K562 (cell line): ENCODE results near the gene DCTN5. TPM values are rescaled to one million over a fixed set of nuclear protein-coding genes. Genes with fewer than 3 reads are reported as not detected.
A peak's percentile ranks its signal among the peaks of the same experiment; 100 is the strongest.

ENCODE experiments used
- ARID1B ChIP-seq: fragments of 450-650 bp; IDR thresholded peaks from 2 replicates; pipeline ENCODE4 v1.6.1; 2016; ENCODE audit warnings: antibody characterized with exemption, mild to moderate bottlenecking, inconsistent platforms
- ATF3 ChIP-seq, 2 experiments: fragments of 450-650 bp in 1 of 2; sonication (generic) in 1 of 2; formaldehyde crosslinking in 1 of 2; IDR thresholded peaks in 1 of 2; conservative IDR thresholded peaks in 1 of 2; 2 replicates each; pipeline versions ENCODE4 v1.6.1 to v1.8.1; 2016 to 2023; ENCODE audit warnings: mild to moderate bottlenecking in 2 of 2, moderate library complexity in 2 of 2, inconsistent platforms in 1 of 2, missing genetic modification reagents in 1 of 2
- BMI1 ChIP-seq: fragments of 150-350 bp; IDR thresholded peaks from 2 replicates; pipeline ENCODE4 v1.6.1; 2014; ENCODE audit warnings: low read length
- ELF1 ChIP-seq: fragments of 200-800 bp; sonication (Bioruptor generic); IDR thresholded peaks from 2 replicates; pipeline ENCODE4 v1.6.1; 2016; ENCODE audit warnings: missing genetic modification characterization, missing compliant biosample characterization
- GTF2E2 ChIP-seq: fragments of 200-800 bp; sonication (Bioruptor generic); IDR thresholded peaks from 2 replicates; pipeline ENCODE4 v1.6.1; 2016; ENCODE audit warnings: missing genetic modification characterization, missing compliant biosample characterization
- LARP7 ChIP-seq: fragments of 450-650 bp; IDR thresholded peaks from 2 replicates; pipeline ENCODE4 v1.6.1; 2016
- POLR3A ChIP-seq: IDR thresholded peaks from 2 replicates; pipeline ENCODE4 v1.6.1; 2011; ENCODE audit warnings: borderline replicate concordance, mild to moderate bottlenecking, moderate library complexity; ENCODE audit not compliant: insufficient read length, insufficient read depth; ENCODE audit errors: extremely low read depth
- PRDM10 ChIP-seq: fragments of 450-650 bp; IDR thresholded peaks from 2 replicates; pipeline ENCODE4 v1.6.1; 2018; ENCODE audit not compliant: partially characterized antibody
- RFX1 ChIP-seq: fragments of 450-650 bp; IDR thresholded peaks from 2 replicates; pipeline ENCODE4 v1.6.1; 2016; ENCODE audit warnings: mild to moderate bottlenecking, moderate library complexity
- TEAD2 ChIP-seq: fragments of 450-650 bp; IDR thresholded peaks from 2 replicates; pipeline ENCODE4 v1.6.1; 2016; ENCODE audit warnings: missing genetic modification characterization, control low read depth, missing compliant biosample characterization
- TSC22D4 ChIP-seq: fragments of 450-650 bp; IDR thresholded peaks from 2 replicates; pipeline ENCODE4 v1.6.1; 2016; ENCODE audit warnings: missing genetic modification characterization, missing biosample characterization, control low read depth
- ZNF518B ChIP-seq: fragments of 250-450 bp; sonication (Bioruptor Pico); IDR thresholded peaks from 2 replicates; pipeline ENCODE4 v1.5.0; 2021; ENCODE audit warnings: mild to moderate bottlenecking, moderate library complexity
- ZNF589 ChIP-seq: fragments of 200-800 bp; sonication (Bioruptor generic); IDR thresholded peaks from 2 replicates; pipeline ENCODE4 v1.6.1; 2016; ENCODE audit warnings: low read depth, missing genetic modification characterization, missing compliant biosample characterization
- polyA plus RNA-seq, 8 experiments: library from polyadenylated mRNA; depleted of rRNA in 4 of 8; stranded (reverse) in 5 of 8; unstranded in 3 of 8; fragments of >200 nt; fragmentation: Nextera tagmentation in 2 of 8; fragmentation: Illumina TruSeq in 1 of 8; extraction: Ambion mirVana in 2 of 8; extraction: Trizol in 1 of 8; gene quantifications; 2 replicates each; pipeline versions ENCODE4 v1.2.1 to v1.2.3, GENCODE V29; 2011 to 2014; ENCODE audit warnings: inconsistent platforms in 1 of 8, missing spikeins in 1 of 8
- total RNA-seq, 7 experiments: library from RNA; depleted of rRNA in 6 of 7; stranded (reverse); fragments of >200 nt in 6 of 7; fragmentation: Illumina TruSeq in 2 of 7; extraction: Trizol in 2 of 7; gene quantifications; 2 replicates each; pipeline versions ENCODE4 v1.2.1 to v1.2.3, GENCODE V29; 2011 to 2021; ENCODE audit warnings: low replicate concordance in 1 of 7
- TF ChIP-seq, protein P1 (sequence below): sonication (generic); formaldehyde crosslinking; IDR thresholded peaks from 2 replicates; pipeline ENCODE4 v1.8.0; 2022; ENCODE audit warnings: mild to moderate bottlenecking, missing genetic modification reagents
- TF ChIP-seq, protein P2 (sequence below): fragments of 250-450 bp; sonication (Bioruptor Pico); IDR thresholded peaks from 2 replicates; pipeline ENCODE4 v1.4.0; 2020; ENCODE audit warnings: mild to moderate bottlenecking, moderate library complexity

The DCTN5 gene
- total and polyA plus RNA-seq, 9 of the 15 experiments (the other 6 are each of a cell fraction or from before 2014, with no cell fraction given): 35.8 to 149 (median 75.9) TPM

GRCh38 chr16:23597003-23597756 lies 44.1 kb upstream of the DCTN5 start (continued):
- TF ChIP-seq ZNF518B (CRISPR knock-in tag) (no peak; the same call in 1 of the 2 replicates), ELF1 (peak; percentile 55; the same call in 1 of the 2 replicates), GTF2E2 (peak; percentile 86), RFX1 (no peak), PRDM10 (no peak), TEAD2 (peak; percentile 99), BMI1 (no peak), ZNF589 (peak; percentile 100), TSC22D4 (peak; percentile 95), ATF3 (IDR thresholded peaks at IDR 0.05) (peak; percentile 77), ATF3 (CRISPR knock-in tag; conservative IDR thresholded peaks at IDR 0.05) (no peak; the same call in 1 of the 2 replicates), LARP7 (no peak), POLR3A (no peak), ARID1B (peak; percentile 81)
- TF ChIP-seq, protein P1, sequence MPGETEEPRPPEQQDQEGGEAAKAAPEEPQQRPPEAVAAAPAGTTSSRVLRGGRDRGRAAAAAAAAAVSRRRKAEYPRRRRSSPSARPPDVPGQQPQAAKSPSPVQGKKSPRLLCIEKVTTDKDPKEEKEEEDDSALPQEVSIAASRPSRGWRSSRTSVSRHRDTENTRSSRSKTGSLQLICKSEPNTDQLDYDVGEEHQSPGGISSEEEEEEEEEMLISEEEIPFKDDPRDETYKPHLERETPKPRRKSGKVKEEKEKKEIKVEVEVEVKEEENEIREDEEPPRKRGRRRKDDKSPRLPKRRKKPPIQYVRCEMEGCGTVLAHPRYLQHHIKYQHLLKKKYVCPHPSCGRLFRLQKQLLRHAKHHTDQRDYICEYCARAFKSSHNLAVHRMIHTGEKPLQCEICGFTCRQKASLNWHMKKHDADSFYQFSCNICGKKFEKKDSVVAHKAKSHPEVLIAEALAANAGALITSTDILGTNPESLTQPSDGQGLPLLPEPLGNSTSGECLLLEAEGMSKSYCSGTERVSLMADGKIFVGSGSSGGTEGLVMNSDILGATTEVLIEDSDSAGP (CRISPR knock-in tag): no peak
- TF ChIP-seq, protein P2, sequence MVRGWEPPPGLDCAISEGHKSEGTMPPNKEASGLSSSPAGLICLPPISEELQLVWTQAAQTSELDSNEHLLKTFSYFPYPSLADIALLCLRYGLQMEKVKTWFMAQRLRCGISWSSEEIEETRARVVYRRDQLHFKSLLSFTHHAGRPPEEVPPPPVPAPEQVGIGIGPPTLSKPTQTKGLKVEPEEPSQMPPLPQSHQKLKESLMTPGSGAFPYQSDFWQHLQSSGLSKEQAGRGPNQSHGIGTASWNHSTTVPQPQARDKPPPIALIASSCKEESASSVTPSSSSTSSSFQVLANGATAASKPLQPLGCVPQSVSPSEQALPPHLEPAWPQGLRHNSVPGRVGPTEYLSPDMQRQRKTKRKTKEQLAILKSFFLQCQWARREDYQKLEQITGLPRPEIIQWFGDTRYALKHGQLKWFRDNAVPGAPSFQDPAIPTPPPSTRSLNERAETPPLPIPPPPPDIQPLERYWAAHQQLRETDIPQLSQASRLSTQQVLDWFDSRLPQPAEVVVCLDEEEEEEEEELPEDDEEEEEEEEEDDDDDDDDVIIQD (CRISPR knock-in tag): peak; percentile 97
